Measurements from ENCODE around the gene GALNT4. TPM values are rescaled to one million over a fixed set of nuclear protein-coding genes. Genes with fewer than 3 reads are reported as not detected.

The GALNT4 gene
- total and polyA plus RNA-seq, 9 of the 15 experiments (the other 6 are each of a cell fraction or from before 2014, with no cell fraction given), result 1.2 to 4.6 (median 3.4) TPM

DNA sequence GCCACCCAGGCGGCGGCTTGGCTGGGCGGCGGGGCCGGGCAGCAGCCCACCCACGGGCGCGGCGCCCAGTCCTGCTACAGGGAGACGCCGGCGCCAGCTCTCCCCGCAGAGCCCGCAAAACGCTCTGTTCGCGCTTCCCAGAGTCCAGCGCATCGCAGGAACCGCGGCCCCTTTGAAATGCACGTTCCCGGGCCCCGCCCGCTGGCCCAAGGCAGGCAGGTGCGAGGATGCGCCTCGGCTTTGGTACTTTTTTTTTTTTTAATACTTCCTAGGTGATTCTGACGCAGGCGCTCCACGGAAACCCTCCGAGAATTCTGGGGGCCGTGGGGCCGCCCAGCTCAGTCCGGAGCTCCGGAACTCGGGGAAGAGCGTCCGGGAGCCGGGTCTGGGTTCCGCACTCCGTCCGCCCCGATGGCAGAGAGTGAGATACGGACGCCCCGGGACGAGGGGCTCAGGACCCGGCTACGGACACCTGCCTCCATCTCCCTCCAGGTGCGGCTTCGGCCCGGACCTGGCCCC is 768 bp upstream of the GALNT4 start (continued):
- 0 out of 2 replicates have a peak, but pooled peaks have one; percentile 22 for TF ChIP-seq TGIF2 (CRISPR knock-in tag; IDR thresholded peaks at IDR 0.05)
- no peak for TF ChIP-seq NUFIP1 (IDR thresholded peaks at IDR 0.05; ENCODE audit: partially characterized antibody)

- H3K9me1 ChIP-seq (ENCODE audit: control insufficient read depth, insufficient read depth, low read length), result no peaks in the 10 kb centered on the region
- H3K27me3 ChIP-seq (ENCODE audit: control insufficient read depth in 2 of 2, insufficient read depth in 2 of 2, low read length in 2 of 2), result no peaks in the 10 kb centered on the region
- peak in 1 of 4 experiments; percentile 15 for DNase-seq (ENCODE audit: extremely low read depth in 1 of 4, low spot score in 3 of 4)
- H3K9me3 ChIP-seq (replicated peaks; ENCODE audit: control insufficient read depth, insufficient read depth, low read depth, low read length), result no peaks in the 10 kb centered on the region
- WGBS (ENCODE audit: insufficient coverage, low coverage, missing lambda C conversion rate), result 8% methylated on average over 21 of the region's 21 CpGs
- ChIA-PET POLR2A (interaction anchor here (0.6 to 2.4 kb wide), 8 partner anchors 11 to 394 kb away, joined by 3 to 8 read pairs (median 4); no protein-coding TSS in a partner anchor), CTCF (ENCODE audit: low intra/inter-chr PET ratio) (interaction anchor here (0.9 to 2.6 kb wide), 3 partner anchors 52 to 506 kb away, joined by 4 to 17 read pairs (median 5); no protein-coding TSS in a partner anchor)
- peaks cover 10 to 21% of the 10 kb centered on the region in 2 experiments; a peak in 4 of 5 replicates for H3K4me1 ChIP-seq (replicated peaks in 1 of 2; ENCODE audit: control insufficient read depth in 2 of 2, insufficient read depth in 2 of 2, low read length in 2 of 2)
- in situ Hi-C loops (cut with MboI) (loop anchor here (10.0 kb wide), 1 partner anchor 509 kb away; no protein-coding TSS in a partner anchor), intact Hi-C loops (cut with micrococcal nuclease) (loop anchor here (10.0 kb wide), 2 partner anchors 469 to 1379 kb away; partner anchors contain the start of genes CEP290 and TMTC3)
- peaks cover 17% of the 10 kb centered on the region; the same call in 1 of the 3 replicates for H3K36me3 ChIP-seq (ENCODE audit: control insufficient read depth, insufficient read depth, low read length)
- H4K20me1 ChIP-seq (replicated peaks; ENCODE audit: control insufficient read depth, insufficient read depth, low read length), result no peaks in the 10 kb centered on the region
- TSS peak; percentile 45 for BruUV-seq (replicated peaks)
- ATAC-seq, result no peak
- peak; percentile 71 for FAIRE-seq
- H2AFZ ChIP-seq (ENCODE audit: low read depth, low read length), result peak overlapping the region; percentile 100
- peak overlapping the region; percentile 73 for H3K27ac ChIP-seq (ENCODE audit: extremely low read depth, low read depth, low read length)
- peak overlapping the region; percentile 100 for H3K4me2 ChIP-seq (ENCODE audit: insufficient read depth, low read length)
- H3K9ac ChIP-seq (ENCODE audit: insufficient read depth in 1 of 2, low read depth in 2 of 2, low read length in 2 of 2), result peak overlapping the region; percentile 91 to 94
- peaks cover 57% of the 10 kb centered on the region for H3K79me2 ChIP-seq (ENCODE audit: control insufficient read depth, insufficient read depth, low read length)
- H3K4me3 ChIP-seq, result peak overlapping the region; percentile 93
- peak; percentile 83; the same call in 1 of the 2 replicates for TF ChIP-seq SREBF2 (CRISPR knock-in tag; IDR thresholded peaks at IDR 0.05)
- no peak for TF ChIP-seq ZNF384 (IDR thresholded peaks at IDR 0.05; ENCODE audit: low read depth, low read length)
- no peak for TF ChIP-seq VEZF1 (CRISPR knock-in tag; IDR thresholded peaks at IDR 0.05)
- TF ChIP-seq HLTF (IDR thresholded peaks at IDR 0.05), result no peak
- no peak for TF ChIP-seq ILK (tag; IDR thresholded peaks at IDR 0.05; ENCODE audit: borderline replicate concordance, low read depth)
- TF ChIP-seq NR2F6 (CRISPR knock-in tag; IDR thresholded peaks at IDR 0.05), result no peak
- no peak for TF ChIP-seq BDP1 (IDR thresholded peaks at IDR 0.05; ENCODE audit: insufficient read depth, insufficient read length)
- TF ChIP-seq, protein P1, sequence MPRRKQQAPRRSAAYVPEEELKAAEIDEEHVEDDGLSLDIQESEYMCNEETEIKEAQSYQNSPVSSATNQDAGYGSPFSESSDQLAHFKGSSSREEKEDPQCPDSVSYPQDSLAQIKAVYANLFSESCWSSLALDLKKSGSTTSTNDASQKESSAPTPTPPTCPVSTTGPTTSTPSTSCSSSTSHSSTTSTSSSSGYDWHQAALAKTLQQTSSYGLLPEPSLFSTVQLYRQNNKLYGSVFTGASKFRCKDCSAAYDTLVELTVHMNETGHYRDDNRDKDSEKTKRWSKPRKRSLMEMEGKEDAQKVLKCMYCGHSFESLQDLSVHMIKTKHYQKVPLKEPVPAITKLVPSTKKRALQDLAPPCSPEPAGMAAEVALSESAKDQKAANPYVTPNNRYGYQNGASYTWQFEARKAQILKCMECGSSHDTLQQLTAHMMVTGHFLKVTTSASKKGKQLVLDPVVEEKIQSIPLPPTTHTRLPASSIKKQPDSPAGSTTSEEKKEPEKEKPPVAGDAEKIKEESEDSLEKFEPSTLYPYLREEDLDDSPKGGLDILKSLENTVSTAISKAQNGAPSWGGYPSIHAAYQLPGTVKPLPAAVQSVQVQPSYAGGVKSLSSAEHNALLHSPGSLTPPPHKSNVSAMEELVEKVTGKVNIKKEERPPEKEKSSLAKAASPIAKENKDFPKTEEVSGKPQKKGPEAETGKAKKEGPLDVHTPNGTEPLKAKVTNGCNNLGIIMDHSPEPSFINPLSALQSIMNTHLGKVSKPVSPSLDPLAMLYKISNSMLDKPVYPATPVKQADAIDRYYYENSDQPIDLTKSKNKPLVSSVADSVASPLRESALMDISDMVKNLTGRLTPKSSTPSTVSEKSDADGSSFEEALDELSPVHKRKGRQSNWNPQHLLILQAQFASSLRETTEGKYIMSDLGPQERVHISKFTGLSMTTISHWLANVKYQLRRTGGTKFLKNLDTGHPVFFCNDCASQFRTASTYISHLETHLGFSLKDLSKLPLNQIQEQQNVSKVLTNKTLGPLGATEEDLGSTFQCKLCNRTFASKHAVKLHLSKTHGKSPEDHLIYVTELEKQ (CRISPR knock-in tag; IDR thresholded peaks at IDR 0.05), result no peak
- no peak for TF ChIP-seq PRPF4 (IDR thresholded peaks at IDR 0.05; ENCODE audit: insufficient read depth, low read depth, low read length, poor library complexity, severe bottlenecking)
- no peak for TF ChIP-seq IFI16 (CRISPR knock-in tag; IDR thresholded peaks at IDR 0.05)
- no peak for TF ChIP-seq RBM22 (IDR thresholded peaks at IDR 0.05; ENCODE audit: low read depth, low read length, poor library complexity, severe bottlenecking)
- peak; percentile 29; the same call in 1 of the 2 replicates for TF ChIP-seq ELF1 (tag; IDR thresholded peaks at IDR 0.05)
- TF ChIP-seq FOXP1 (CRISPR knock-in tag; IDR thresholded peaks at IDR 0.05), result no peak
- no peak for TF ChIP-seq GATAD2A (IDR thresholded peaks at IDR 0.05)
Observed at GRCh38 chr12:89523843-89524540, 604 bp downstream of the GALNT4 start.
